A673 (cell line): ENCODE results near the gene P4HA1.

ENCODE experiments used
- CTCF ChIP-seq: fragments of 300-800, 200-600 bp; sonication (generic); conservative IDR thresholded peaks from 2 replicates; pipeline ENCODE4 v1.5.1; 2017; ENCODE audit warnings: low read depth, mild to moderate bottlenecking, antibody characterized with exemption, low read length, moderate library complexity, mixed read lengths
- EZH2 ChIP-seq: fragments of 200-600 bp; sonication (generic); IDR thresholded peaks from 2 replicates; pipeline ENCODE4 v1.6.1; 2017; ENCODE audit warnings: borderline replicate concordance, low read depth, mild to moderate bottlenecking, mixed read lengths, antibody characterized with exemption, low read length; ENCODE audit not compliant: poor library complexity, severe bottlenecking

GRCh38 chr10:73017955-73018480 lies 78.6 kb downstream of the P4HA1 start:
- TF ChIP-seq CTCF (no peak), EZH2 (no peak)
